GM19397 (cell line): ENCODE measurements around the gene RRAS.

Source experiments
- ATAC-seq: cut with Tn5 transposase; IDR thresholded peaks from one replicate; pipeline ENCODE4 v1.9.1; 2021; ENCODE audit warnings: mild to moderate bottlenecking, moderate library complexity; ENCODE audit not compliant: unreplicated experiment

Gene RRAS

DNA sequence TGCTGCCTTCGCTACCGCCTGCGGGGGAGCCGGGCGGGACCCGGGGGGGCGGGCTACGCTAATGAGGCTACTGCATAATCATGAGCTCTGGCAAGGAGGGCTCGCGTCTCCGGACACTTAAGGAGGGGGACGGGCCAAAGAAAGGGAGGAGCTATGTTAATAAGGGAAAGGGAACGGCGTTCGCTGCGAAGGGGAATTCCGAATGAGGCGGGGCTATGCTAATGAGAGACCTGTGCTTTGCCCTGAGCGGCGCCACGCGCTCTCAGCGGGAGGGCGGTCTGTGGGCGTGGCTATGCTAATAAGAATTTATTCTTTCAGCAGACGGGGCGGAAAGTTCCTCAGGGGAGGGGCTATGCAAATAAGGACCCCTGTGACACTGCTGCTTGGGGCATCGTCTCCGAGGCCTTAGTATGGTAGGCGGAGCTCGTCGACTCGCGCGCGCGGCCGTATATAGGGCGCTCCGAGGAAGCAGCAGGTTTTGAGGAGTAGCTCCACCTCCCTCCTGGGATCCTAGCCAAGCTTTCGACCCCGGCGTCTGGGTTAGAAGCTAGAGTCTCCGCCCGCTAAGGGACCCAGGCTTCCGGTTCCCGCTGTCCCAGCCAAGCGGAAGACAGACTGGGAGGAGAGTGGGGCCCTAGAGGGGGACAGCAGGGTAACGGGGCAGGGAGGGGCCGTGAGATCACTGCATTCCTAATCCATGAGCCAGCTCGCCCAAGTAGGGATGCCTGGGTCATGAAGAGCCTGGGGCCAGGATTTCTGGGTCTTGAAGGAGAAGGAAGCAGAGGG lies at the start of gene RRAS:
Gene RRAS (minus strand): TSS at position 31 of the 786 bp plus-strand sequence. CDS start 45 bp downstream, outside the sequence.
- ATAC-seq, result peak; percentile 48

GRCh38 chr19:49689133-49690078 lies 49.5 kb upstream of the RRAS start, which contains the start of gene ADM5:
TSS of gene ADM5 (plus strand) at chr19:49689594. CDS start at chr19:49689838, 244 bp downstream.
- ATAC-seq, result no peak

GRCh38 chr19:49688531-49689132 lies 48.7 kb upstream of the RRAS start:
- ATAC-seq, result no peak

GRCh38 chr19:49687566-49688316 lies 47.8 kb upstream of the RRAS start:
- ATAC-seq, result no peak

GRCh38 chr19:49687150-49687549 lies 47.2 kb upstream of the RRAS start:
- no peak for ATAC-seq

GRCh38 chr19:49686503-49687088 lies 46.7 kb upstream of the RRAS start:
- ATAC-seq, result no peak

DNA sequence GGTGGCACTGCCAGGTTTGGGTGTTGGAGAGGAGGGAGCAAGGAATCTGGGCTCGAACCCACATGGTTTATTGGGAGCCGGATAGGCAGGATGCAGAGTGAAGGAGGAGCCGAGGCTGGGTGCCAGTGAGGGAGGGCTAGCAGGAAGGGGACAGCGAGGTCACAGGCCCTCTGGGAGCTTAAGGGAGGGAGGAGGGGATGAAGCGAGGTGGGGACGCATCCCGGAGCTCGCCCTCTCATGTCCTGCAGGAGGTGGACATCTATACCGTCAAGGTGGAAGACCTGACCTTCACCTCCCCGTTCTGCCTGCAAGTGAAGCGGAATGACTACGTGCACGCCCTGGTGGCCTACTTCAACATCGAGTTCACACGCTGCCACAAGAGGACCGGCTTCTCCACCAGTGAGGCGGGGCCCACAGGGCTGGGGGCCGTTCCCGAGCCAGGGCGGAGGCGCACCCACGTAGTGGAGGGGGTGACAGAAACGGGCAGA lies 45.9 kb upstream of the RRAS start:
- no peak for ATAC-seq

GRCh38 chr19:49684983-49685553 lies 45.1 kb upstream of the RRAS start:
- ATAC-seq, result no peak

- ATAC-seq, result no peak
Measured at GRCh38 chr19:49684251-49684982, 44.5 kb upstream of the RRAS start.

GRCh38 chr19:49683814-49684250 lies 43.9 kb upstream of the RRAS start:
- ATAC-seq, result no peak

GRCh38 chr19:49682274-49682673 lies 42.3 kb upstream of the RRAS start:
- ATAC-seq, result no peak

DNA sequence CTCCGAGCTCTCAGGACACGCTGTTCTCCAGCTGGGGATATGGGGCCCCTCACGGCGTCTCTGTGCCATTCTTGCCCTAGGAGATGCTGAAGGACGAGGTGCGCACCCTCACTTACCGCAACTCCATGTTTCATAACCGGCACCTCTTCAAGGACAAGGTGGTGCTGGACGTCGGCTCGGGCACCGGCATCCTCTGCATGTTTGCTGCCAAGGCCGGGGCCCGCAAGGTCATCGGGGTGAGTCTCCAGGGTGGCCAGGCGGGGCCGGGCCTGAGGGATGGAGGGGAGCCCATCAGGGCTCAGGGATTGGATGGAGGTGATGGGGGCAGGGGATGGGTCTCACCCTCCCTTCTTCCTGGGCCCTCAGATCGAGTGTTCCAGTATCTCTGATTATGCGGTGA lies 41.9 kb upstream of the RRAS start:
- no peak for ATAC-seq

GRCh38 chr19:49680421-49681351 lies 40.7 kb upstream of the RRAS start:
- ATAC-seq, result no peak

DNA sequence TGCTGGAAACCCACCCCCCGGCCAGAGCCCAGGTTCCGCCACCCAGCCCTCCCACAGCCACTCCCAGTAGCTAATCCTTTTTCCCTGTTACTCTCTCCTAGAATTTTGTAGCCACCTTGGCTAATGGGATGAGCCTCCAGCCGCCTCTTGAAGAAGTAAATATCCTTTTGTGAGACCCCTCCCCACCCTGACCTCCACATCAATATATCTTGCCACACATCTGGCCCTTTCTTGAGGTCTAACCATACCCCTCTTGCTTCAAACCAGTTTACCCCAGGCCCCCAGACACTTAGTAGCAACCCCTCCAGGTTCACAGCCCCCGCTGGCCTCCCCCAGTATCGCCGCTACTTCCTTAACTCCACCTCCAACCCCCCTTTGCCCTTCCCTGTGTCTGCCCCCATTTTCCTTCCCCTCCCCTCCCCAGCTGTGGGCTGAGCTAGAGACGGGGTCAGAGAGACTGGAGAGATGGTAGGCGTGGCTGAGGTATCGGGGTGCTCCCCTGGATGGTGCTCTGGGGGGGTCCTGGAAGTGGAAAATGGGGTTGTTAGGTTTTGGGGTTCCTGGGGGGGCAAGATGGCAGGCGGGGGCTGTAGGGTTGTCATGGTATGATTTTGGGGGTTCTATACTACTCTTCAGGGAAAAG lies 39.9 kb upstream of the RRAS start:
- ATAC-seq, result no peak

DNA sequence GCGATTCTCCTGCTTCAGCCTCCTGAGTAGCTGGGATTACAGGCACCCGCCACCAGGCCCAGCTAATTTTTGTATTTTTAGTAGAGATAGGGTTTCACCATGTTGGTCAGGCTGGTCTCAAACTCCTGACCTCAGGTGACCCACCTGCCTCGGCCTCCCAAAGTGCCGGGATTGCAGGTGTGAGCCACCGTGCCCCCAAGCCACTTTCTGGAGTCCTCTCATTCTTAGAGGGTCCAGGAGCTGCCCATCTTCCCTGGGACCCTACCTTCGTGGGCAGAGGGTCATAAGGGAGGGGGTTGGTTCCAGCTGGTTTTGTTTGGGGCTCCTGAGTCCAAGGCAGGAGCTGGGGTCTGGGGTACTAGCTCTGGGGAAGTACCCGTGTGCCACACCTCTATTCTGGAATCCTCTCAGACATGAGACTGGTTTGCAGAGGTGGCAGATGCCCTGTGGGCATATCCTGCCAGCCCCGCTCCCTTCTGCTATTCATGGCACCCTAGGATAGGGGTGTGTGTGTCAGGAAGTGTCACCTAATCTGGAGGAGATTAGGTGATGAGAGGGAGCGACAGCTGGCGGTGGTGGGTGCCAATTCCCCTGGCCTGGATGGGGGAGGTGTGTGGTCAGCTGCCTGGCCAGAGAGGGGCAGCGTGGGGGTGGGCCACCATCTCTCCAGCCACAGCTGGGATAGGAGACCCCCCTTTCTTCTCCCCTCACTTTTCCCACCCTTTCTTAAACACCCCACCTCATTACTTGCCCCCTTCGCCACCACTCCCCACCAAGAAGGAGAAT lies 39.2 kb upstream of the RRAS start:
- ATAC-seq, result no peak

DNA sequence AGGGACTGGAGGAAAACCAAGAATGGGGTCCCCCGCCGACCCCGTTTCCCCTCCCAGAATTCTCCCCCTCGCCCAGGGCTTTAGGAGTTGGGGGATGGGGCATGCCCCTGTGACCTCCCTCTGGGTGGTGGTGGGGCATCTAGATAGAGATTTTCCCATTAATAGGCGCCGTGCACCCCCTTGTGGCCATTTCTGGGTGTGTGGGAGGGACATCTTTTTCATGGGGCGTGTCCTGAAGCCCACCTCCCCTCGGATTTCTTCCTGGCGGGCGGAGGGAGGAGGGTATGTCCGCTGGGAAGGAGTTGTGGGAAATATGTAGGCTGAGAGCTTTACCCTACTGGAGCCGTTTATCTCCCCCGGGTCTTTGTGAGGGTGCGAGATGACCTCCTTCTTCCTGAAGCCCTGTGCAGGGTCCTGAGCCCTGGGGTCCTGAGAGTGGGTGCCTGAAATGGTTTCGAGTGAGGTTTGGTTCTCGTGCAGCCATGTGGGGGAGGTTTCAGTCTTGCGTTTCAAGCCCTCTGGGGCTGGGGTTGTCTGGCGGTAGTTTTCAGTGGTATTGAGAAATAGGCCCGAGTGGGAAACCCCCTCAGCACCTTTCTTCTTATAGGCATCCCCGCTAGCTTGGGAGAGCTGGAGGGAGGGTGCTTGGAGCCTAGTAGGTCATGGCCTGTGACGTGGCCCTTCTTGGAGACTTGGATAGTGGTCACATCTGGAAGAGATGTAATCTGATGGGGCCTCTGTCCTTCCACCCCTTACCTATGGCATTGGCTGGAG lies 38.1 kb upstream of the RRAS start:
- no peak for ATAC-seq
